ENCODE measurements around the gene SPAG9.

SPAG9 gene

GRCh38 chr17:51152766-51153209 lies 32.1 kb upstream of the SPAG9 start:
- TF ChIP-seq CTCF (IDR thresholded peaks at IDR 0.05; ENCODE audit: low read depth, low read length), result no peak
- H3K4me3 ChIP-seq (replicated peaks in 1 of 2; ENCODE audit: low read depth in 2 of 2, low read length in 2 of 2), result peak overlapping the region in 1 of 2 donors; percentile 31
- peak in 1 of 2 donors; percentile 25 for DNase-seq (ENCODE audit: low read depth in 2 of 2)

DNA sequence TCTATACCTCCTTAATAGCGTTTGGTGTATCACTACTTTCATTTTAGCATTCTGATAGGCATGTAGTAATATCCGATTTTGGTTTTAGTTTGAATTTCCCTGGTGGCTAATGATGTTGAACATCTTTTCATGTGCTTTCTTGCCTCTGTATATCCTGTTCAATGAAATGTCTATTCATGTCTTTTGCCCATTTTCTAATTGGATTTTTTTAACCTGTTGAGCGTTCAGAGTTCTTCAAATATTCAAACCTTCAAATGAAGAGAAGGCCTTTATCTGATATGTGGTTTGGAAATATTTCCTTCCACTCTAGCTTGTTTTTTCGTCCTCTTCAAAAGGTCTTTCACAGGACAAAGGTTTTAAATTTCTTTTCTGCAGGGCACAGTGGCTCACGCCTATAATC lies 30.3 kb upstream of the SPAG9 start:
- TF ChIP-seq CTCF (IDR thresholded peaks at IDR 0.05; ENCODE audit: low read depth, low read length), result no peak
- no peak overlapping the region for H3K4me3 ChIP-seq (replicated peaks in 1 of 2; ENCODE audit: low read depth in 2 of 2, low read length in 2 of 2)
- no peak for DNase-seq (ENCODE audit: low read depth in 2 of 2)

DNA sequence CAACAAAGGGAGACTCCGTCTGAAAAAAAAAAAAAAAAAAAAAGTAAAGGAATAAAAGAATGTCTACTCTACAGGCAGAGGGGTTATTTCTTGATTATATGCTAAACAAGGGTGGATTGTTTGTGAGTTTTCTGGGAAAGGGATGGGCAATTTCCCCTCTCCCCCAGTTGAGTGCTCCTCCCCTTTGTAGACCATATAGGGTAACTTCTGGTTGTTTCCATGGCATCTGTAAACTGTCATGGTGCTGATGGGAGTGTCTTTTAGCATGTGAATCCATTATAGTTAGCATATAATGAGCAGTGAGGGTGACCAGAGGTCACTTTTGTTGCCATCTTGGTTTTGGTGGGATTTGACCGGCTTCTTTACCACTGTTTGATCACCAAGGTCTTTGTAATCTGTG lies 28.5 kb upstream of the SPAG9 start:
- no peak for TF ChIP-seq CTCF (IDR thresholded peaks at IDR 0.05; ENCODE audit: low read depth, low read length)
- DNase-seq (ENCODE audit: low read depth in 2 of 2), result no peak
- H3K4me3 ChIP-seq (replicated peaks in 1 of 2; ENCODE audit: low read depth in 2 of 2, low read length in 2 of 2), result no peak overlapping the region

GRCh38 chr17:51147650-51148049 lies 27.0 kb upstream of the SPAG9 start:
- TF ChIP-seq CTCF (IDR thresholded peaks at IDR 0.05; ENCODE audit: low read depth, low read length), result no peak
- DNase-seq (ENCODE audit: low read depth in 2 of 2), result peak in 1 of 2 donors; percentile 35

DNA sequence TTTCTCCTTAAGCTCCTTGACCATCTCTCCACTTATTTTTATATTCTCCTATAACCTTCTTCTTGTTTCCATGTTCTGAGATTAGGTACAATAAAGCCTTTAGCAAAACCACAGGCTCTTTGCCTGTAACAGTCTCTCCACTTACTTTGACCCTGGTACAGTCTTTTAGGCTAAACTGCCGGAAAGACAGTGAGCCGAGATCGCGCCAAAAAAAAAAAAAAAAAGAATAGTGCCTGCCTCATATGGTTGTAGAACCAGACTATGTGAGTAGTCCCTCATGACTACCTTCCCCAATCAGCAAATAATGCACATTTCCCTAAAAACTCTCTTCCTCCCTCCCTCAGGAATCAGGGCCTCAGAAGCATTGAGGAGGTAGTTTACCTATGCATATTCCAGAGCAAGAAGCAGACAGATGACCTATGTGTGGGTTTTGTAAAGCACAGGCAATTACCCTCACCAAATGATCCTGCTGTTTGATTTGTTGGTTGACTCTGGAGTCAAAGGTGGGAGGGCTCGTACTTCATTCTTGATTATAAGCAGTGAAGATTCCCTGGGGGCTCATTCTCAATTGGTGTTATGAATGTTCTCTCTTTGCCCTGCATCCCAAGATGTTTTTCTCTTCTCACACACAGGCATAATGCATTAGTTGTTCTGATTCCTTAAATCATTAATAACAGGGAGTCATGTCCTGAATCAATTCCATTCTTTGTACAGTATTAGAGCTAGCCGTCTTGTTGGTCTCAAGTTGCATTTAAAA lies 23.8 kb upstream of the SPAG9 start:
- no peak for DNase-seq (ENCODE audit: low read depth in 2 of 2)
- no peak overlapping the region for H3K4me3 ChIP-seq (replicated peaks in 1 of 2; ENCODE audit: low read depth in 2 of 2, low read length in 2 of 2)
- no peak for TF ChIP-seq CTCF (IDR thresholded peaks at IDR 0.05; ENCODE audit: low read depth, low read length)

More at GRCh38 chr17:51147650-51148049, 27.0 kb upstream of the SPAG9 start:
- no peak overlapping the region for H3K4me3 ChIP-seq (replicated peaks in 1 of 2; ENCODE audit: low read depth in 2 of 2, low read length in 2 of 2)

GRCh38 chr17:51142597-51142996 lies 21.9 kb upstream of the SPAG9 start:
- DNase-seq (ENCODE audit: low read depth in 2 of 2), result no peak
- no peak overlapping the region for H3K4me3 ChIP-seq (replicated peaks in 1 of 2; ENCODE audit: low read depth in 2 of 2, low read length in 2 of 2)
- TF ChIP-seq CTCF (IDR thresholded peaks at IDR 0.05; ENCODE audit: low read depth, low read length), result no peak
